GM21360 (cell line): ENCODE measurements around the gene CETN1.

Experiments used
- ATAC-seq: cut with Tn5 transposase; IDR thresholded peaks from one replicate; pipeline ENCODE4 v1.9.1; 2021; ENCODE audit warnings: mild to moderate bottlenecking, moderate library complexity; ENCODE audit not compliant: unreplicated experiment

The CETN1 gene

GRCh38 chr18:621291-622043 lies 41.3 kb downstream of the CETN1 start:
- ATAC-seq, result no peak

DNA sequence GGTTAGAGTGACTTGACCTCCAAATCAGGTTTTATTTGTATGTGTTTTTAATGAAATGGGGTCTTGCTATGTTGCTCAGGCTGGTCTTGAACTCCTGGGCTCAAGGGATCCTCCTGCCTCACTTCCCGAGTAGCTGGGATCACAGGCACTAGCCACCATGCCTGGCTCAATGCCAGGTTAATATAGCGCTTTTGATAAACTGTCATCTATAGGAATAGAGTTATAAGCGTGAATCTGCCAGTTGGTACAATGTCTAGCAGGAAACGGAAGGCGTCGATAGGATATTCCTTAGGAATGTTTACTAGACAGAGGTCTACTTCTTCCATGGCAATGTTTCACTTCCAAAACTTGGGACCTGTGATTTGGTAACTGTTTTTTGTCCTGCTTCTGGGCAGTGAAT lies 42.1 kb downstream of the CETN1 start:
- ATAC-seq, result no peak

GRCh38 chr18:623761-624620 lies 43.8 kb downstream of the CETN1 start:
- peak; percentile 70 for ATAC-seq

DNA sequence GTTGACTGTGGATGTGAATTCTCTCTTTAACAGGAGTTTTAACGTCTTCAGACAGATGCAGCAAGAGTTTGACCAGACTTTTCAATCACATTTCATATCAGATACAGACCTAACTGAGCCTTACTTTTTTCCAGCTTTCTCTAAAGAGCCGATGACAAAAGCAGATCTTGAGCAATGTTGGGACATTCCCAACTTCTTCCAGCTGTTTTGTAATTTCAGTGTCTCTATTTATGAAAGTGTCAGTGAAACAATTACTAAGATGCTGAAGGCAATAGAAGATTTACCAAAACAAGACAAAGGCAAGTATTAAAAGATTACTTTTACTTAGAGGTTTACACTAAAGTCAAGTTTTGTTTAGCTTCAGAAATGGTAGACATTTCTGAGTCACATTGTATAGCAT lies 47.1 kb downstream of the CETN1 start:
- ATAC-seq, result no peak

DNA sequence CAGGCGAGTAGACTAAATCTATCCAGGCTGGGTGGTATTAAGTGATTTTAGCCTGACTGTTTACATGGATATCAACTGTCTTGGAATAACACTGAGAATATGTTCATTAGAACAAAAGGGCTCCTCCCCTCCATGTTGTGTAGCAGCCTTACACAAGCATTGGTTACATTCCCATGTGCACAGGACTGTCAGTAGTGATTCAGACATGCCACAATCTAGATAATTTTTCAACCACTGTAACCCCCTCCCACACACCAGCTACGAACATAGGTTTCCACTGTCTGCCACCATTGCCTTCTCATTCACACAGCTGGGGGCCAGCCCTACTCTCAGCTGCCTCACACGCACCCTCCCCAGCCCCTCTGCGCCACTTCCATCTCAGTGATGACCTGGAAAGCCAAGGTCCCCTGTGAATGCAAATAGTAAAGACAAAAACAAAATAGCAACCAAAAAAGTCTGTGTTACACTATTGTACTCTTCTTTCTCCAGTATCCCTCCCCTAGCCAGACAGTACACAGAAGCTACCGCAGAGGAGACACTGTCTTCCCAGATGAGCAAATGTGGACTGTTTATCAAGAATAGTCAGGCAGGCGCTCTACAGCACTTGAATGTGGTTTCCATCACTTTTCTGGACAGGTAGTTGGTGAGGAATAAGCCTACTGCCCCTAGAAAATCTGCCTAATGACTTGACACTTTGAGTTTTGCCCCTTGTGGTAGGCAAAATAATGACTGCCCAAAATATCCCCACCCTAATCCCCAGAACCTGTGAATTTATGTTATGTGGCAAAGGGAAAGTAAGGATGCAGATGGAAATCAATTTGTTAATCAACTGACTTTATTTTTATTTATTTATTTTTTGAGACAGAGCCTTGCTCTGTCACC lies 49.3 kb downstream of the CETN1 start:
- ATAC-seq, result no peak

- ATAC-seq, result no peak
These were observed 51.4 kb downstream of the CETN1 start for GRCh38 chr18:631560-631959.
